Astrocyte of the cerebellum (primary cell): ENCODE measurements around the gene CHRND.

ENCODE experiments used
- DNase-seq: peaks from one replicate; pipeline ENCODE4 v3.0.0-alpha.2; 2011; ENCODE audit warnings: low read depth
- H3K4me3 ChIP-seq: 2 replicates; pipeline ENCODE4 v1.5.1; 2011; ENCODE audit warnings: mild to moderate bottlenecking, low read depth, low read length, moderate library complexity
- CTCF ChIP-seq: IDR thresholded peaks from 2 replicates; pipeline ENCODE4 v1.5.1; 2012; ENCODE audit warnings: low read length, low read depth, moderate library complexity, mild to moderate bottlenecking; ENCODE audit errors: missing control alignments
- in situ Hi-C: cut with HindIII; loops from 2 replicates; pipeline ENCODE4 v1.10.0; 2017; ENCODE audit warnings: low sequenced_read_pairs

The CHRND gene

DNA sequence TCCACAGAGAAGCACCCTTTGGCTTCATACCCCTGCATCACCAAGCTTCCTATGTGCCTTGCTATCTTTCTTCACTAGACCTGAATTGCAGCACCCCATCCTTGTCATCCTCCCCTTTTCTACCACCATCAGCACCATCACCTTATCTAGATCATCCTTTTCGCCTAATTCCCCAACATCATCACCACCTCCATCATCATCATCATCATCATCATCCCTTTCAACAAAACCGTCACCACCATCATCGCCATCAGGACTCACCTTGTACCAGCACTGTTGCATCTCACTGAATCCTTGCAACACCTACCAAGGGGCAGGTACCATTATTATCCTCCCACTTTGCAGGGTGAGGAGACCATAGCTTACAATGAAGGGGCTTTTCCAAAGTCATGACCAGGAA lies 27.5 kb upstream of the CHRND start:
- no peak for TF ChIP-seq CTCF
- DNase-seq, result no peak
- H3K4me3 ChIP-seq, result no peak overlapping the region
- in situ Hi-C loops, result no loop called here

GRCh38 chr2:232501331-232501771 lies 24.6 kb upstream of the CHRND start:
- no peak overlapping the region for H3K4me3 ChIP-seq
- in situ Hi-C loops, result no loop called here
- no peak for TF ChIP-seq CTCF
- no peak for DNase-seq

- no peak overlapping the region for H3K4me3 ChIP-seq
- no peak for TF ChIP-seq CTCF
- in situ Hi-C loops, result no loop called here
- DNase-seq, result no peak
These were observed 24.1 kb upstream of the CHRND start for GRCh38 chr2:232501794-232502390.

DNA sequence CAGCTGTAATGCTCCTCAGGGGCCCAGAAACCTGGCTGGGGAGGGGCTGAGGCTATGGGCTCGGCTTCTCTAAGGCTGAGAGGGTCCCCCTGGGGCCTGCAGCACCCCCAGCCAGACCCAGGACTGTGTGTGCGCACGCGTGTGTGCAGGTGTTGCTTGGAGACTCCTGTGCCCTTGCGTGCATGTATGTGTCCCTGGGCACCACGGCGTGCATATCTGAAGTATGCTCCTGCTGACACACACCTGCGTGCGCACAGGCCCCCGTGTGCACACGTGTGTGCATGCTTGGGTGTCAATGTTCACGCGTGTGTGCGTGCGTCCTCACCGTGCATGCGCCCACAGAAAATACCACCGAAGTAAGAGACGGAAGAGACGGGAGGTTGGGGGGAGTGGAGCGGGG lies 23.4 kb upstream of the CHRND start:
- in situ Hi-C loops, result no loop called here
- TF ChIP-seq CTCF, result no peak
- no peak overlapping the region for H3K4me3 ChIP-seq
- no peak for DNase-seq

DNA sequence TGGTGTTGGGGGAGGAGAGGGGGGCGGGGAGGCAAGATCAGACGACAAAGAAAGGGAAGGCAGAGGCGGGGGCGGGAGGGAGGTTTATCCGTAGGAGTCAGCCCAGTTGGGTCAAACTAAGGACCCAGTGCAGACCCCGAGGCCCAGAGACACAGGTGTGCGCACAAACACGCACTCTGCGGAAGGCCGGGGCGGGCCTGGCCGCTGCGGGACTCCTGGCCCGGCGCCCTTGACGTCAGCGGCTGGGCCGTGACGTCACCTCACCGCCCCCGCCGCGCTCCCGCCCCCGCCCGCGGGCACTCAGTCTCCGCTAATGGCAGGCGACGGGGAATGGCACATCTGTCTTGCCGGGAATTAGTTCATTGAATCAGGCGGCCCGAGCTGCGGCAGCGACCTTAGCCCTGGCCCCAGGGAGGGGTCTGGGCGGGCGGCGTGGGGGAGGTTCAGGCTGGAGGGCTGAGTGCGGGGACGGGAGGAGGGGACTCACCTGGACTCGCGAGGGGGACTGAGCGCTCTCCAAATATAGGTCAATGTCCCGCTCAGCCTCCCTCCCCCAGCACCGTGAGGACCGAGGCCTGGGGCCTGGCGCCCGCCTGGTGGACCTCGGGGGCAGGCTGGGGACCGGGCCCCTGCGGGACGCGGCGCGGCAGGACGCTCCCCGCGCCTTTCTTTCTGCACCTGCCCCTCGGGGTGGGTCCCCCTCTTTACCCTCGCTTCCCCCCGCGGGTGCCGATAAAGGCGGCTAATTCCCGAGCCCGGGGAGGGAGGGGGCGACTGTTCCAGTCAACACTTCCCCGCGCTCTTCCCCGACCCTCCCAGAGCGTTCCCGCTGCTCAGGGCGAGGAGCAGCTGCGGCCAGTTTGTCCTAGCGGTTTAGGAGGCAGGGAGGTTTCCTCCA lies 22.8 kb upstream of the CHRND start:
- TF ChIP-seq CTCF, result no peak
- H3K4me3 ChIP-seq, result peak overlapping the region; percentile 3
- in situ Hi-C loops, result no loop called here
- DNase-seq, result no peak

GRCh38 chr2:232503809-232504323 lies 22.1 kb upstream of the CHRND start:
- DNase-seq, result no peak
- H3K4me3 ChIP-seq, result no peak overlapping the region
- in situ Hi-C loops, result no loop called here
- no peak for TF ChIP-seq CTCF
